Colonic mucosa (tissue), 4 donors: ENCODE data around the gene C4BPB. TPM values are rescaled to one million over a fixed set of nuclear protein-coding genes. Genes with fewer than 3 reads are reported as not detected.

Source experiments
- DNase-seq: peaks from one replicate; pipeline ENCODE4 v3.0.0-alpha.2; 2020
- H3K27ac ChIP-seq: fragments of 200-600 bp; one replicate; pipeline ENCODE4 v1.8.0; 2021
- H3K27me3 ChIP-seq: fragments of 200-600 bp; one replicate; pipeline ENCODE4 v1.8.0; 2021
- H3K36me3 ChIP-seq: fragments of 200-600 bp; one replicate; pipeline ENCODE4 v1.8.0; 2021
- H3K4me1 ChIP-seq: fragments of 200-600 bp; one replicate; pipeline ENCODE4 v1.8.0; 2021; ENCODE audit warnings: mild to moderate bottlenecking
- H3K4me3 ChIP-seq: fragments of 200-600 bp; one replicate; pipeline ENCODE4 v1.8.0; 2021
- H3K9ac ChIP-seq, 2 donors: one replicate each; pipeline ENCODE4 v1.7.0; 2013; ENCODE audit warnings: control low read depth in 2 of 2, low read depth in 2 of 2, low read length in 2 of 2
- H3K9me3 ChIP-seq: fragments of 200-600 bp; one replicate; pipeline ENCODE4 v1.8.0; 2021
- intact Hi-C: fragments of 100-400 bp; cut with DNase I; formaldehyde crosslinking; loops from one replicate; pipeline ENCODE4 v1.14.1; 2022
- total RNA-seq, 2 donors: library from RNA; stranded (reverse); fragmentation: NEBNext Ultra II Directional in 1 of 2; extraction: Animal tissue kit (Norgen Biotek cat#: 25700) in 1 of 2; gene quantifications; one replicate each; pipeline ENCODE4 v1.2.1, GENCODE V29; 2021
- TF ChIP-seq, protein P1 (sequence below): fragments of 200-600 bp; IDR thresholded peaks from one replicate; pipeline ENCODE4 v1.8.0; 2022; ENCODE audit warnings: antibody characterized with exemption, mild to moderate bottlenecking
- donor health status: healthy.
- donor health status: DM: no; HTN: no; CAD: no.
- donor health status: DM: no; HTN: no; CAD: no.

The C4BPB gene
- total RNA-seq, 2 donors from 2014 or later: 5.0 to 9.6 TPM

DNA sequence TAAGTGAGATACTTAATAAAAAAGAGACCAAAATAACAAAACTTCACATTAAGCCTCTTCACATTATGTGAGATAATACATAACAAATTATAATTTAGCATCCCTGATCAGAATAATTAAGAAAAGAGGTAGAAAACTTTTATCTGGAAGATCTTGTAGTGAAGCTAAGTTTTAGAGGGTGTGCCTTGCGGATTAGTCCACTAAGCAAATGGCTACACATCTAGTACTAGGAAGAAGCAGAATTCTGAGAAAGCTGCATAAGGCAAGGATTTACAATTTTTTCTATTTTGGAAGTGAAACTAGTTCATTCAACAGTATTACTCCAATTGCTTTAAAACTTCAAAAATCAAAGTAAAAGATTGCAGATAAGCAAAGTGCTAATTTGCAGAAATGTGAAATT lies 41.2 kb upstream of the C4BPB start:
- Histone ChIP-seq H3K36me3 (peaks cover 7% of the 10 kb centered on the region), H3K4me1 (peaks cover 21% of the 10 kb centered on the region), H3K4me3 (no peak overlapping the region), H3K9me3 (no peaks in the 10 kb centered on the region), H3K27ac (no peak overlapping the region), H3K27me3 (no peaks in the 10 kb centered on the region), H3K9ac (no peak overlapping the region)
- intact Hi-C loops: no loop called here
- no peak for DNase-seq
- TF ChIP-seq, protein P1, sequence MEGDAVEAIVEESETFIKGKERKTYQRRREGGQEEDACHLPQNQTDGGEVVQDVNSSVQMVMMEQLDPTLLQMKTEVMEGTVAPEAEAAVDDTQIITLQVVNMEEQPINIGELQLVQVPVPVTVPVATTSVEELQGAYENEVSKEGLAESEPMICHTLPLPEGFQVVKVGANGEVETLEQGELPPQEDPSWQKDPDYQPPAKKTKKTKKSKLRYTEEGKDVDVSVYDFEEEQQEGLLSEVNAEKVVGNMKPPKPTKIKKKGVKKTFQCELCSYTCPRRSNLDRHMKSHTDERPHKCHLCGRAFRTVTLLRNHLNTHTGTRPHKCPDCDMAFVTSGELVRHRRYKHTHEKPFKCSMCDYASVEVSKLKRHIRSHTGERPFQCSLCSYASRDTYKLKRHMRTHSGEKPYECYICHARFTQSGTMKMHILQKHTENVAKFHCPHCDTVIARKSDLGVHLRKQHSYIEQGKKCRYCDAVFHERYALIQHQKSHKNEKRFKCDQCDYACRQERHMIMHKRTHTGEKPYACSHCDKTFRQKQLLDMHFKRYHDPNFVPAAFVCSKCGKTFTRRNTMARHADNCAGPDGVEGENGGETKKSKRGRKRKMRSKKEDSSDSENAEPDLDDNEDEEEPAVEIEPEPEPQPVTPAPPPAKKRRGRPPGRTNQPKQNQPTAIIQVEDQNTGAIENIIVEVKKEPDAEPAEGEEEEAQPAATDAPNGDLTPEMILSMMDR: no peak

DNA sequence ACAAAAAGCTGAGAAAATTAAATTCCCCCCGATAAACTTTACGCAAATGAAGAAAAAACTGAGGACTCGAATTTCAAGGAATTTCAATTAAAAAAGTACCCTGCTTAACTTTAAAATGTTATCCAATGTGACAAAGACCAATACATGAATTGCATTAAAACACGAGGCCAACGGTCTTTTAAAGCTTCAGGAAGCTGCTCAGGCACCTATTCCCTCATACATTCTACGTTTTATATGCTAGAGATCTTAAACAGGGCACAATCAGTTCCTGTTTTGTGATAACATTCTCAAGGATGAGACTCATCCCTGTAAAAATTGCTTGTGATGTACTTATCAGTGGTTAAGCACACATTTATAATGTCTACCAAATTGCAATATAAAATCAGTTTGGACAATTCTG lies 40.6 kb upstream of the C4BPB start:
- Histone ChIP-seq H3K27ac (no peak overlapping the region), H3K9ac (no peak overlapping the region), H3K4me3 (no peak overlapping the region), H3K4me1 (peaks cover 21% of the 10 kb centered on the region), H3K27me3 (no peaks in the 10 kb centered on the region), H3K9me3 (no peaks in the 10 kb centered on the region), H3K36me3 (peaks cover 7% of the 10 kb centered on the region)
- intact Hi-C loops: no loop called here
- DNase-seq: no peak
- TF ChIP-seq, protein P1: no peak

DNA sequence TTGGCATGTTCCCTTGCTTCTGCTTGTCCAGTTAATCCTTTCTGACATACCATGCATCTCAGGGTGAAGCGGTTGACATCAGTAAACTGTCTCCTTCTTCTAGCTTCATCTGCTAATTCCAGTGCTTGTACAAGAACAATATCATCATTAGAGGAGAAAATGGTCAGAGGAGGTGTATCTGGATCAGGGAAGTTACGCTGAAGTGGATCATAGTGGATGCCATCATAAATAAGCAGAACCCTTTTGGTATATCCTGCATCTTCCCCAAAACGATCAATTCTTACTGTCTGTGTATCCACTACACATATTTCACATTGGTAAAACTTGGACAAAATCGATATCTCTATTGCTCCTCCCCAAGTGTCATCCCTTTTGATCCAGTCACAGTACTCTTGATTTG lies 39.6 kb upstream of the C4BPB start:
- intact Hi-C loops: no loop called here
- Histone ChIP-seq H3K9ac (no peak overlapping the region), H3K4me3 (no peak overlapping the region), H3K9me3 (no peaks in the 10 kb centered on the region), H3K4me1 (peaks cover 21% of the 10 kb centered on the region), H3K36me3 (peaks cover 7% of the 10 kb centered on the region), H3K27ac (no peak overlapping the region), H3K27me3 (no peaks in the 10 kb centered on the region)
- no peak for DNase-seq
- TF ChIP-seq, protein P1: no peak

DNA sequence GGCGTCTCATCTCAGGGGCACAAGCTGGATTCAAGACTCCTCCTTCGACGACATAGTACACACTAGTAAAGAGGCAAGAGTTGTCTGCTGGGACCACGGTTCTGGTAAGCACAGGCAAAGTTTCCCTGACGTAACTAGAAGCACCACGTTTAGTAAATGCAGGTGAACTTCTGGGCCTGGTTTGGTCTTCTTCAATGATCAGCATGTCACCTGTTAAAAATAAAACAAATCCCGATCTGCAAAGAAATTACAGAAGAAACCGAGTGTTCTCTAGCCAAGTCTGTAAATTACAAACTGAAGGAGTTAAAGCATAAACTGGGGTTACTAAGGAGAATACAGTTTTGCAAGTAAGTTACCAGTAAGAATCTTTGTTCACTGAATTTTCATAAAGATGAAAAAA lies 39.1 kb upstream of the C4BPB start:
- TF ChIP-seq, protein P1: no peak
- peak overlapping the region; percentile 91 for H3K27ac ChIP-seq
- intact Hi-C loops: no loop called here

DNA sequence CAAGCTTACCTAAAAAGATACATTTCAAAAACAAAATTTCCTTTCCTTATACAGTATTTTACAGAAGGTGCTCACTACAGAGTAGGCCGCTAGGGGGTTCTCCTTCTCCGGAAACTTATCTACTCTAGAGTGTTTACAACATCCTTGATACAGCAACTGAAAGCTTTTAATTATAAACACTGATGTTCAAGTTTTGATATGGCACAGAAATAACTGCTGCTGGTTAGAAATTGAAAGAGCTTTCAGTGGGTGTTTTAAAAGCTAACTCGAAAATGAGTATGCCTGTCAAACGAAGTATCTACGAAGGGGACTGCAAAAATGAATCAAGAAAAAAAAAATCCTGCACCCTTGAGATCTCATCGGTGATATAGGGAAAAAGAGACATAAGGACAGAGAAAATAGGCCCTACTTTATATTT lies 38.7 kb upstream of the C4BPB start:
- H3K27ac ChIP-seq: peak overlapping the region; percentile 91
- peak; percentile 78 for DNase-seq
- H3K9ac ChIP-seq: peak overlapping the region; percentile 92 to 99
- H3K36me3 ChIP-seq: peaks cover 7% of the 10 kb centered on the region
- intact Hi-C loops: loop anchor here (1.0 kb wide), 1 partner anchor 27 kb away; no protein-coding TSS in a partner anchor
- peak overlapping the region; percentile 94 for H3K4me3 ChIP-seq
- H3K27me3 ChIP-seq: no peaks in the 10 kb centered on the region
- peaks cover 18% of the 10 kb centered on the region for H3K4me1 ChIP-seq
- no peaks in the 10 kb centered on the region for H3K9me3 ChIP-seq
- TF ChIP-seq, protein P1: peak; percentile 81

More for the DNA sequence above, 39.1 kb upstream of the C4BPB start:
- DNase-seq: no peak
- no peaks in the 10 kb centered on the region for H3K27me3 ChIP-seq
- H3K4me3 ChIP-seq: peak overlapping the region; percentile 94
- H3K4me1 ChIP-seq: peaks cover 21% of the 10 kb centered on the region
- peak overlapping the region in 1 of 2 donors; percentile 99 for H3K9ac ChIP-seq
- H3K36me3 ChIP-seq: peaks cover 7% of the 10 kb centered on the region
- no peaks in the 10 kb centered on the region for H3K9me3 ChIP-seq
